Measurements from ENCODE around the gene SMAD4.
A peak's percentile ranks its signal among the peaks of the same experiment; 100 is the strongest.

Gene SMAD4

GRCh38 chr18:51029694-51030536 is at the start of gene SMAD4:
Gene SMAD4, plus strand, starts transcription at chr18:51030213. Its CDS starts 16,834 bp downstream, at chr18:51047047.
- no peaks in the 10 kb centered on the region for H3K27me3 ChIP-seq (ENCODE audit: insufficient read depth, poor library complexity, severe bottlenecking)

GRCh38 chr18:50981381-50981780 is 48.6 kb upstream of the SMAD4 start:
- H3K36me3 ChIP-seq (ENCODE audit: low read depth) = peaks cover 14% of the 10 kb centered on the region
- H3K4me1 ChIP-seq (ENCODE audit: insufficient read depth, poor library complexity, severe bottlenecking) = no peaks in the 10 kb centered on the region
- H3K4me3 ChIP-seq (ENCODE audit: severe bottlenecking) = no peak overlapping the region
- no peaks in the 10 kb centered on the region for H3K27me3 ChIP-seq (ENCODE audit: insufficient read depth, poor library complexity, severe bottlenecking)
- no peak overlapping the region for H3K27ac ChIP-seq (ENCODE audit: poor library complexity, severe bottlenecking)
- ATAC-seq (ENCODE audit: low read depth) (no peak), DNase-seq (ENCODE audit: low spot score) (no peak)
- no peak for TF ChIP-seq CTCF (IDR thresholded peaks at IDR 0.05; ENCODE audit: poor library complexity, severe bottlenecking)
- peaks cover 3% of the 10 kb centered on the region for H3K9me3 ChIP-seq (ENCODE audit: severe bottlenecking)

More at GRCh38 chr18:51029694-51030536, at the start of gene SMAD4:
- Histone ChIP-seq H3K27ac (ENCODE audit: poor library complexity, severe bottlenecking) (peak within 1 kb of the TSS; percentile 70), H3K36me3 (ENCODE audit: low read depth) (peaks cover 18% of the 10 kb centered on the region), H3K4me3 (ENCODE audit: severe bottlenecking) (peak within 1 kb of the TSS; percentile 96), H3K9me3 (ENCODE audit: severe bottlenecking) (no peaks in the 10 kb centered on the region), H3K4me1 (ENCODE audit: insufficient read depth, poor library complexity, severe bottlenecking) (peaks cover 5% of the 10 kb centered on the region)
- ATAC-seq (ENCODE audit: low read depth) (peak; percentile 79), DNase-seq (ENCODE audit: low spot score) (peak; percentile 89)
- TF ChIP-seq CTCF (IDR thresholded peaks at IDR 0.05; ENCODE audit: poor library complexity, severe bottlenecking) = no peak

- ATAC-seq (ENCODE audit: low read depth) (no peak), DNase-seq (ENCODE audit: low spot score) (no peak)
- Histone ChIP-seq H3K36me3 (ENCODE audit: low read depth) (peaks cover 7% of the 10 kb centered on the region), H3K27me3 (ENCODE audit: insufficient read depth, poor library complexity, severe bottlenecking) (no peaks in the 10 kb centered on the region), H3K4me3 (ENCODE audit: severe bottlenecking) (no peak overlapping the region), H3K9me3 (ENCODE audit: severe bottlenecking) (peaks cover 1% of the 10 kb centered on the region), H3K4me1 (ENCODE audit: insufficient read depth, poor library complexity, severe bottlenecking) (no peaks in the 10 kb centered on the region), H3K27ac (ENCODE audit: poor library complexity, severe bottlenecking) (no peak overlapping the region)
- TF ChIP-seq CTCF (IDR thresholded peaks at IDR 0.05; ENCODE audit: poor library complexity, severe bottlenecking) = no peak
Measured at GRCh38 chr18:50982086-50982801, 47.8 kb upstream of the SMAD4 start.

GRCh38 chr18:50982802-50983179 is 47.2 kb upstream of the SMAD4 start:
- ATAC-seq (ENCODE audit: low read depth) (no peak), DNase-seq (ENCODE audit: low spot score) (no peak)
- H3K4me1 ChIP-seq (ENCODE audit: insufficient read depth, poor library complexity, severe bottlenecking) = no peaks in the 10 kb centered on the region
- no peaks in the 10 kb centered on the region for H3K9me3 ChIP-seq (ENCODE audit: severe bottlenecking)
- H3K27ac ChIP-seq (ENCODE audit: poor library complexity, severe bottlenecking) = no peak overlapping the region
- peaks cover 1% of the 10 kb centered on the region for H3K36me3 ChIP-seq (ENCODE audit: low read depth)
- H3K4me3 ChIP-seq (ENCODE audit: severe bottlenecking) = no peak overlapping the region
- TF ChIP-seq CTCF (IDR thresholded peaks at IDR 0.05; ENCODE audit: poor library complexity, severe bottlenecking) = no peak
- H3K27me3 ChIP-seq (ENCODE audit: insufficient read depth, poor library complexity, severe bottlenecking) = no peaks in the 10 kb centered on the region
